Measurements from ENCODE around the gene GPRC5C. TPM values are rescaled to one million over a fixed set of nuclear protein-coding genes. Genes with fewer than 3 reads are reported as not detected.

Gene GPRC5C
- total and polyA plus RNA-seq, 3 experiments from 2014 or later = 0.27 TPM; not detected in 2

DNA sequence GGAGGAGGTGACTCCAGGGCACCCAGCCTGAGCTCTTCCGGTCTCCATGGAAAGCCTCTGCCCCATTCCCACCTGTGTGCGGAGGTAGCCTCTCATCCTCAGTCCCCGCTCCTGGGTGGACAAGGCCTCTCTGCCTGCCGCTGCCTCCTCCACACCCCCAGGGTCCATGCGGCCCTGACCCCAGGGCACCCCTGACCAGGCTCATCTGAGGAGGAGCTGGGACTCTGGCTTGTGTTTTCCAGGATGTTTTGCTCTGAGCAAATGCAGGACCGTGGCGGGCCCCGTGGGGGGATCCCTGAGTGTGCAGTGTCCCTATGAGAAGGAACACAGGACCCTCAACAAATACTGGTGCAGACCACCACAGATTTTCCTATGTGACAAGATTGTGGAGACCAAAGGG, 41.4 kb downstream of the GPRC5C start:
- no peaks in the 10 kb centered on the region for H3K27me3 Mint-ChIP-seq
- POLR2A ChIA-PET = no interaction called here
- peak overlapping the region; percentile 72 to 99 (median 92) for H3K27ac Mint-ChIP-seq
- peaks cover 10 to 52% (median 18%) of the 10 kb centered on the region in 3 donors for H3K36me3 Mint-ChIP-seq
- Histone ChIP-seq H3K9me3 (ENCODE audit: low read length) (peaks cover 8% of the 10 kb centered on the region), H3K4me1 (ENCODE audit: insufficient read depth, low read length) (peaks cover 54% of the 10 kb centered on the region), H3K27me3 (ENCODE audit: insufficient read depth, low read length, poor library complexity, severe bottlenecking) (no peaks in the 10 kb centered on the region), H3K27ac (ENCODE audit: low read depth, low read length) (no peak overlapping the region), H3K4me3 (ENCODE audit: low read length) (no peak overlapping the region), H3K36me3 (ENCODE audit: insufficient read depth, low read length) (peaks cover 13% of the 10 kb centered on the region)
- CTCF ChIA-PET = interaction anchor here (4.1 kb wide), 1 partner anchor 16 kb away, joined by 28 read pairs; no protein-coding TSS in a partner anchor
- peaks cover 80 to 88% (median 85%) of the 10 kb centered on the region in 3 donors for H3K4me1 Mint-ChIP-seq
- peak overlapping the region; percentile 49 to 94 (median 73) for H3K4me3 Mint-ChIP-seq
- no peak for DNase-seq
- peaks cover 0 to 12% (median 5%) of the 10 kb centered on the region in 5 donors for H3K9me3 Mint-ChIP-seq

DNA sequence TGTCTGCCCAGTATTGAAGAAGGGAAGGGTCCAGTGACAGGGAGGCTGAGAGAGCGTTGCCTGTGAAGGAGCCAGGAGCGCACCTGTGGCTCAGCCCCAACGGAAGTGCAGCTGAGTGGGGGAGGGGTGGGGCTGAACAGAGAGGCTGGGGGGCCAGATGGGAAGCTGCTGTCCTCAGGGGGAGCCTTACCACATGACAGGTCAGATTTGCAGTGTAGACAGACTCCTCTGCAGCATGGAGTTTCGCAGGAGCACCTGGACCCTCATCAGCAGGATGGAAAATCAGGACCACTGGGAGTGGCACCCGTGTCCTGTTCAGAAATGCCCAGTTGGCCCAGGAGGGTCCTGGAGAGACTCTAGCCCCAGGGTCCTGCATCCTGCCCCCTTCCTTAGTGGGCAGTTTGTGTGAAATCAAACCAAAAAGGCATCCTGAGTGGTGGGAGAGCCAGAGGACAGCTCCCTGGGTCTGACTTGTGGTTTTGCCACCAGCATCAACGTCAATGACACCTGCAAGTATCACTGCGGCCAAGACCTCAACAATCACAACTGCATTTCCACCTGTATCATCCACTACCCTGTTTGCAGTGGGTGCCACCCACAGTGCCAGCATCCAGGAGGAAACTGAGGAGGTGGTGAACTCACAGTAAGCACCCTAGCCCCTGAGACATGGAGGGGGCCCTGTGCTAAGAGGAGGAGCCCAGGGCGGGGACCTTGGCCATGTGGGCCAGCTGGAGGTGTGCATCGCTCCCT, 42.3 kb downstream of the GPRC5C start:
- CTCF ChIA-PET = interaction anchor here (4.1 kb wide), 1 partner anchor 17 kb away, joined by 28 read pairs; no protein-coding TSS in a partner anchor

DNA sequence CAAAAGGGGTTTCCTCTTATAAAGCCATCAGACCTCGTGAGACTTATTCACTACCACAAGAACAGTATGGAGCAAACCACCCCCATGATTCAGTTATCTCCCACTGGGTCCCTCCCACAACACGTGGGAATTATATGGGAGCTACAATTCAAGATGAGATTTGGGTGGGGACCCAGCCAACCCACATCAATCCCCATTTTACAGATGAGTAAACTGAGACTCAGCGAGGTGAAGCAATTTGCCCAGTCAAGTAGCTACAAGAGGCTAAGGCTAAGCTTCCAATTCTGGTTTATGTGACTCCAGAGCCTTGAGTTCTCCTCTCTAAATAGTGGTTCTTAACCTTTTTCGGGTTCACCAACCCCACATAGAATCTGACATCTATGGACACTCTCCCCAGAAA, 43.3 kb downstream of the GPRC5C start:
- H3K9me3 ChIP-seq (ENCODE audit: low read length) = peaks cover 8% of the 10 kb centered on the region
- peaks cover 0 to 2% of the 10 kb centered on the region in 2 donors for H3K27me3 Mint-ChIP-seq
- H3K4me3 Mint-ChIP-seq = peak overlapping the region in 5 of 7 donors; percentile 70 to 94 (median 76)
- H3K36me3 ChIP-seq (ENCODE audit: insufficient read depth, low read length) = peaks cover 13% of the 10 kb centered on the region
- DNase-seq = no peak
- H3K27ac ChIP-seq (ENCODE audit: low read depth, low read length) = no peak overlapping the region
- peak overlapping the region in 6 of 8 donors; percentile 80 to 97 (median 92) for H3K27ac Mint-ChIP-seq
- CTCF ChIA-PET = interaction anchor here (9.1 kb wide), 1 partner anchor 18 kb away, joined by 57 read pairs; no protein-coding TSS in a partner anchor
- H3K4me1 ChIP-seq (ENCODE audit: insufficient read depth, low read length) = peaks cover 68% of the 10 kb centered on the region
- H3K27me3 ChIP-seq (ENCODE audit: insufficient read depth, low read length, poor library complexity, severe bottlenecking) = no peaks in the 10 kb centered on the region
- peaks cover 10 to 56% (median 21%) of the 10 kb centered on the region in 3 donors for H3K36me3 Mint-ChIP-seq
- peaks cover 0 to 12% (median 5%) of the 10 kb centered on the region in 5 donors for H3K9me3 Mint-ChIP-seq
- H3K4me1 Mint-ChIP-seq = peaks cover 88 to 92% (median 91%) of the 10 kb centered on the region in 3 donors
- POLR2A ChIA-PET = no interaction called here
- no peak overlapping the region for H3K4me3 ChIP-seq (ENCODE audit: low read length)

More for the DNA sequence above, 42.3 kb downstream of the GPRC5C start:
- H3K27ac ChIP-seq (ENCODE audit: low read depth, low read length) = peak overlapping the region; percentile 21
- Mint-ChIP-seq H3K27ac (peak overlapping the region; percentile 72 to 99 (median 92)), H3K36me3 (peaks cover 10 to 55% (median 21%) of the 10 kb centered on the region in 3 donors), H3K27me3 (no peaks in the 10 kb centered on the region), H3K4me3 (peak overlapping the region; percentile 49 to 94 (median 73)), H3K9me3 (peaks cover 0 to 12% (median 5%) of the 10 kb centered on the region in 5 donors), H3K4me1 (peaks cover 86 to 92% (median 90%) of the 10 kb centered on the region in 3 donors)
- no peaks in the 10 kb centered on the region for H3K27me3 ChIP-seq (ENCODE audit: insufficient read depth, low read length, poor library complexity, severe bottlenecking)
- DNase-seq = peak in 4 of 5 donors; percentile 21 to 78 (median 50)
- peaks cover 8% of the 10 kb centered on the region for H3K9me3 ChIP-seq (ENCODE audit: low read length)
- H3K4me3 ChIP-seq (ENCODE audit: low read length) = peak overlapping the region; percentile 10
- POLR2A ChIA-PET = no interaction called here
- H3K4me1 ChIP-seq (ENCODE audit: insufficient read depth, low read length) = peaks cover 63% of the 10 kb centered on the region
- peaks cover 13% of the 10 kb centered on the region for H3K36me3 ChIP-seq (ENCODE audit: insufficient read depth, low read length)

DNA sequence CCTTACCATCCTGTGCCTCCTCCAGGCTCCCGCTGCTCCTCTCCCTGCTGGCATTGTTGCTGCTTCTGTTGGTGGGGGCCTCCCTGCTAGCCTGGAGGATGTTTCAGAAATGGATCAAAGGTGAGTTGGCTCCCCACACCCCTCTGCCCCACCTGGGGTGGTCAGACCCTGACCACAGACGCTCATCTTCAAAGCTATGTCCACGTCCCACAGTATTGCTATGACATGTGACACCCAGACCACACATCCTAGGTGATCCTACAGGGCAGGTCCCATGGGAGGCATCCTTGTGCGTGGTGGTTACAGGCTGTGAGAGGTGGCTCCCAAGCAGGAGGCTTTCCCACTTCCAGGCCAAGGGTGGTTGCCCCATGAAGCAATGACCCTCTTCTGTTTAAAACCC, 45.5 kb downstream of the GPRC5C start:
- H3K27ac Mint-ChIP-seq = peak overlapping the region in 5 of 8 donors; percentile 23 to 95 (median 93)
- peaks cover 83 to 91% (median 84%) of the 10 kb centered on the region in 3 donors for H3K4me1 Mint-ChIP-seq
- ChIA-PET CTCF (interaction anchor here (1.2 to 9.1 kb wide), 4 partner anchors 10 to 97 kb away, joined by 3 to 57 read pairs (median 4); no protein-coding TSS in a partner anchor), POLR2A (no interaction called here)
- peak overlapping the region in 1 of 7 donors; percentile 52 for H3K4me3 Mint-ChIP-seq
- peaks cover 0 to 2% of the 10 kb centered on the region in 2 donors for H3K27me3 Mint-ChIP-seq
- Histone ChIP-seq H3K27me3 (ENCODE audit: insufficient read depth, low read length, poor library complexity, severe bottlenecking) (no peaks in the 10 kb centered on the region), H3K27ac (ENCODE audit: low read depth, low read length) (no peak overlapping the region), H3K4me3 (ENCODE audit: low read length) (no peak overlapping the region), H3K4me1 (ENCODE audit: insufficient read depth, low read length) (peaks cover 63% of the 10 kb centered on the region), H3K9me3 (ENCODE audit: low read length) (peaks cover 8% of the 10 kb centered on the region), H3K36me3 (ENCODE audit: insufficient read depth, low read length) (peaks cover 13% of the 10 kb centered on the region)
- peaks cover 10 to 58% (median 21%) of the 10 kb centered on the region in 3 donors for H3K36me3 Mint-ChIP-seq
- peaks cover 0 to 12% (median 5%) of the 10 kb centered on the region in 5 donors for H3K9me3 Mint-ChIP-seq
- no peak for DNase-seq

DNA sequence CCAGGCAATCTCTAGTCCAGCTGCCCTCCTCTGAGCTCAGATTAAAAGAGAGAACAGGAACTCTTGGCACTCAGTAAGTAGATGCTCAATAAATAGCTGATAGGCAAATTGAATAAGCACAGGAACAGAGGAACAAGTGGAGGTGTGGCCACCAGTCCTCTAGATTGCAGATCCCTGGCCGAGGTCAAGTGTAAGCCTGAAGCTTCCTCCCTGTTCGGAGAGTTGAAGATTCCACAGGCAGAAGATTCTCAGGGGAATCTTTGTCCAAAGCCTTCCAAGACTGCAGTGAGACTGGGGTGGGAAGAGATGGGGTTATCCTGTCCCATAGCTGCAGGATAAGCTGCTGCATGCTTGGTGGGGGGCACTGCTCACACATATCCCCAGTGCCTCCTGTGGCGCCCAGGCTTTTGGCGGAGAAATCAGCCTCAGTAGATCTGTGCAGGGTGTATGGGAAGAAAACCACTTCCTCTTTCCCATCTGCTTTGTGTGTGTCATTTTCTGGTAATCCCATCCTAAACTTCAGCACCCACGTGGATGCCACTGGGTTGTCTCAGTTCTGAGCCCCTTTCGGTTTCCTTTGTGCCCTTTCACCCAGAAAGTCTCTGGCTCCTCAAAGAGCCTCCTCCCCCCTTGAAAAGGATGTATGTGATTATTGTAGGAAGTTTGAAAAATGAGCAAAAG, 46.7 kb downstream of the GPRC5C start:
- Histone ChIP-seq H3K27me3 (ENCODE audit: insufficient read depth, low read length, poor library complexity, severe bottlenecking) (no peaks in the 10 kb centered on the region), H3K4me3 (ENCODE audit: low read length) (peak overlapping the region; percentile 51), H3K36me3 (ENCODE audit: insufficient read depth, low read length) (peaks cover 13% of the 10 kb centered on the region), H3K9me3 (ENCODE audit: low read length) (peaks cover 8% of the 10 kb centered on the region), H3K4me1 (ENCODE audit: insufficient read depth, low read length) (peaks cover 56% of the 10 kb centered on the region), H3K27ac (ENCODE audit: low read depth, low read length) (peak overlapping the region; percentile 25)
- DNase-seq = peak in 3 of 5 donors; percentile 8 to 54 (median 29)
- peaks cover 0 to 2% of the 10 kb centered on the region in 2 donors for H3K27me3 Mint-ChIP-seq
- H3K36me3 Mint-ChIP-seq = peaks cover 10 to 64% (median 21%) of the 10 kb centered on the region in 3 donors
- H3K4me1 Mint-ChIP-seq = peaks cover 77 to 81% (median 79%) of the 10 kb centered on the region in 3 donors
- peak overlapping the region; percentile 80 to 97 (median 90) for H3K27ac Mint-ChIP-seq
- ChIA-PET POLR2A (no interaction called here), CTCF (interaction anchor here (0.7 to 9.1 kb wide), 6 partner anchors 8 to 110 kb away, joined by 3 to 57 read pairs (median 3); partner anchors contain the start of gene GPR142)
- H3K9me3 Mint-ChIP-seq = peaks cover 0 to 12% (median 5%) of the 10 kb centered on the region in 5 donors
- H3K4me3 Mint-ChIP-seq = peak overlapping the region; percentile 12 to 83 (median 69)

DNA sequence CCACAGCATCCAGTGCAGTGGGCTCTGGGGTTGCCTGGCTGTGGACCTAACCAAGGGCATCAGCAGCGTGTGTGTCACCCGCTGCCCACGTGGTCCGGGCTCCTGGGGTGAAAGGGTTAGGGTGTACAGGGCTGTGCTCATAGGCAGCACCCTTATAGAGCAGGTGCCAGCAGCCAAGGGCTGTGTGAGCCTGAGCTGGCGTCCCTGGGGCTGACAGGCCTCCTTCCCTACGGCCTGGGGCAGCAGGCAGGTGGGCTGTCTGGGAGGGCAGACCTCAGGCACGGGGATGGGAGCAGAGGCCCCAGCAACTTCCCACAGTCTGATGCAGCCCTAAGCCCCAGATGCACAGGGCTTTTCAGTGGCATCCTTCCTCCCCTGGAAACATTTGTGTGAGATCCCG, 48.4 kb downstream of the GPRC5C start:
- Mint-ChIP-seq H3K36me3 (peaks cover 3 to 61% (median 12%) of the 10 kb centered on the region in 3 donors), H3K27ac (peak overlapping the region in 7 of 8 donors; percentile 34 to 94 (median 82)), H3K4me3 (peak overlapping the region in 1 of 7 donors; percentile 28), H3K4me1 (peaks cover 60 to 64% (median 62%) of the 10 kb centered on the region in 3 donors), H3K9me3 (peaks cover 0 to 7% (median 2%) of the 10 kb centered on the region in 5 donors), H3K27me3 (peaks cover 0 to 2% of the 10 kb centered on the region in 2 donors)
- no peak for DNase-seq
- ChIA-PET POLR2A (interaction anchor here (0.5 kb wide), 1 partner anchor 24 kb away, joined by 6 read pairs; no protein-coding TSS in a partner anchor), CTCF (interaction anchor here (1.1 to 9.1 kb wide), 5 partner anchors 7 to 112 kb away, joined by 3 to 57 read pairs (median 5); partner anchors contain the start of gene GPR142)
- no peak overlapping the region for H3K4me3 ChIP-seq (ENCODE audit: low read length)
- H3K27me3 ChIP-seq (ENCODE audit: insufficient read depth, low read length, poor library complexity, severe bottlenecking) = no peaks in the 10 kb centered on the region
- peaks cover 39% of the 10 kb centered on the region for H3K4me1 ChIP-seq (ENCODE audit: insufficient read depth, low read length)
- H3K36me3 ChIP-seq (ENCODE audit: insufficient read depth, low read length) = peaks cover 7% of the 10 kb centered on the region
- H3K9me3 ChIP-seq (ENCODE audit: low read length) = peaks cover 7% of the 10 kb centered on the region
- H3K27ac ChIP-seq (ENCODE audit: low read depth, low read length) = no peak overlapping the region

DNA sequence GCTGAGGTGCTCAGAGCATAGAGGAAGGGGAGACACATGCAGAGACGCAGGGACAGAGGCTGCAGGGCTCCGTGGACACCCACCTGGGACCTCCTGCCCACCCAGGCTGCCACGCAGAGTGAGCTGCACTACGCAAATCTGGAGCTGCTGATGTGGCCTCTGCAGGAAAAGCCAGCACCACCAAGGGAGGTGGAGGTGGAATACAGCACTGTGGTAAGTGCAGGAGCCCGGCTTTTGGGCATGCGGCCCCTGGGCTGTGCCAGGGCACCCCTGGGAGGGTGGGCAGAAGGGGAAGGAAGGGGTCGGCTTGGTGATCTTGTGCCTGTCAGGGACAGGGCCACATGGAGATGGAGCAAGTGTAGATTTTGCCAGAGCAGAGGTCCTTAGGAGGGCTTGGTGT, 49.7 kb downstream of the GPRC5C start:
- Histone ChIP-seq H3K27ac (ENCODE audit: low read depth, low read length) (no peak overlapping the region), H3K4me1 (ENCODE audit: insufficient read depth, low read length) (peaks cover 34% of the 10 kb centered on the region), H3K9me3 (ENCODE audit: low read length) (no peaks in the 10 kb centered on the region), H3K36me3 (ENCODE audit: insufficient read depth, low read length) (no peaks in the 10 kb centered on the region), H3K27me3 (ENCODE audit: insufficient read depth, low read length, poor library complexity, severe bottlenecking) (no peaks in the 10 kb centered on the region), H3K4me3 (ENCODE audit: low read length) (no peak overlapping the region)
- H3K27me3 Mint-ChIP-seq = peaks cover 0 to 2% of the 10 kb centered on the region in 2 donors
- ChIA-PET CTCF (interaction anchor here (1.8 to 9.1 kb wide), 2 partner anchors 10 to 25 kb away, joined by 5 to 57 read pairs; no protein-coding TSS in a partner anchor), POLR2A (no interaction called here)
- H3K4me1 Mint-ChIP-seq = peaks cover 52 to 55% (median 53%) of the 10 kb centered on the region in 3 donors
- peak overlapping the region in 4 of 8 donors; percentile 27 to 94 (median 66) for H3K27ac Mint-ChIP-seq
- peaks cover 0 to under 1% (median 0%) of the 10 kb centered on the region in 5 donors for H3K9me3 Mint-ChIP-seq
- no peak overlapping the region for H3K4me3 Mint-ChIP-seq
- peaks cover 0 to 58% (median 7%) of the 10 kb centered on the region in 3 donors for H3K36me3 Mint-ChIP-seq
- no peak for DNase-seq

Data from CD8-positive, alpha-beta memory T cell (primary cell).